Omental fat pad (tissue), 4 donors: ENCODE measurements around the gene TAF3. TPM values are rescaled to one million over a fixed set of nuclear protein-coding genes. Genes with fewer than 3 reads are reported as not detected.

ENCODE experiments used
- ATAC-seq: fragments of 150-250 bp; one replicate; pipeline ENCODE4 v1.9.1; 2016; ENCODE audit warnings: mild to moderate bottlenecking, moderate library complexity; ENCODE audit not compliant: low FRiP score
- DNase-seq: peaks from one replicate; pipeline ENCODE4 v3.0.0-alpha.2; 2019; ENCODE audit warnings: low spot score
- CTCF ChIP-seq, 3 donors: fragments of 450-650 bp; IDR thresholded peaks; one replicate each; pipeline ENCODE4 v1.5.1; 2016 to 2017; ENCODE audit warnings: antibody characterized with exemption in 3 of 3, mild to moderate bottlenecking in 3 of 3, moderate library complexity in 2 of 3
- total RNA-seq, 4 donors: library from RNA; depleted of rRNA; stranded (reverse); fragments of >200 nt; gene quantifications; one replicate each; pipeline ENCODE4 v1.1.0, GENCODE V29; 2016

Gene TAF3
- total RNA-seq, 4 donors from 2014 or later: 4.9 to 8.8 (median 6.4) TPM

- no peak for DNase-seq
- no peak for TF ChIP-seq CTCF (IDR thresholded peaks at IDR 0.05)
- no peak for ATAC-seq
These were observed 247.8 kb downstream of the TAF3 start for GRCh38 chr10:8066124-8066523.

Other genes with a start within 250 kb of the TAF3 start
- gene ITIH5, start 151.5 kb upstream of the TAF3 start, total RNA-seq: 100 to 1,000 TPM in 2 of 4 donors, 10 to 100 TPM in 2; 50.0 to 263 (median 97.9) TPM
- gene ITIH2, start 115.2 kb upstream of the TAF3 start, total RNA-seq: not detected
- 1 to 10 TPM; 3.6 to 8.7 (median 7.3) TPM for gene KIN, start 30.5 kb upstream of the TAF3 start, total RNA-seq
- 100 to 1,000 TPM; 174 to 218 (median 205) TPM for gene ATP5F1C, start 30.3 kb upstream of the TAF3 start, total RNA-seq
- gene GATA3, start 236.2 kb downstream of the TAF3 start, total RNA-seq: 1 to 10 TPM in 3 of 4 donors, under 1 TPM in 1; 0.28 to 3.1 (median 1.3) TPM